HG03571 (cell line): Measurements from ENCODE around the gene ZNF391.
"Not testable (repeated sequence)": the region's sequence is repeated elsewhere in the genome, so short reads cannot be mapped to it uniquely, and the experiment has no call there.

Experiments
- ATAC-seq: cut with Tn5 transposase; IDR thresholded peaks from one replicate; pipeline ENCODE4 v1.9.1; 2021; ENCODE audit not compliant: unreplicated experiment

Gene ZNF391

DNA sequence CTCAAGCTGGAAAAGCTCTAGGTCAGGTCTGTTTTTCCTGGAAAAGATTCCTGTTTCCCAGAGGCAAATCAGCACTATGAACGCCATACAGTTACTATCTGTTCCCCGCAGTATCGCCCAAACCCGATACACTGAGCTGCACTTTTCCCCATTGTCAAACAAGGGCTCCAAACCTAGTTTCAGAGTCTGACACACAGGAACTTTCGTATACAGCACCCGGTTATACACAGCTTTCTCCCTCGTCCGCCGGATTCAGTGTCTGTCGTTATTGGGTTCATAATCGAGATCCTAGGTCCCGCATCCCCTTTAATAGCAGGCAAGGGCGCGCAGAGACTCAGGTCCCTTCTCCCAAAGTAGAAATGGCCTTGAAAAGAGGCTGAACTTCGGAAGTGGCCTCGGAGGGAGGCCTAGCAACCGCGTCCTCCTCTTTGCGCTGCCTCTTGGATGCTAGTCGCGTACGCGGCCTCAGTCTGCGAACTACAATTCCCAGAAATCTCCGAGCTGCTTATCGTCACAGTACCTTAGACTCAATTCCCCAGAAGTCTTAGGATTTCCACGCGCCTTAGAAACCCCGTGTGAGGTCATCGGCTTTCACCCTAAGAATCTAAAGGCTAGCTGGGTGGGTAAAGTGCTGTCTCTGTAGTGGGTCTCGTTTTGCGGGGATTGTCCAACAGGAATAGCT, 34.2 kb downstream of the ZNF391 start:
- ATAC-seq = no peak

DNA sequence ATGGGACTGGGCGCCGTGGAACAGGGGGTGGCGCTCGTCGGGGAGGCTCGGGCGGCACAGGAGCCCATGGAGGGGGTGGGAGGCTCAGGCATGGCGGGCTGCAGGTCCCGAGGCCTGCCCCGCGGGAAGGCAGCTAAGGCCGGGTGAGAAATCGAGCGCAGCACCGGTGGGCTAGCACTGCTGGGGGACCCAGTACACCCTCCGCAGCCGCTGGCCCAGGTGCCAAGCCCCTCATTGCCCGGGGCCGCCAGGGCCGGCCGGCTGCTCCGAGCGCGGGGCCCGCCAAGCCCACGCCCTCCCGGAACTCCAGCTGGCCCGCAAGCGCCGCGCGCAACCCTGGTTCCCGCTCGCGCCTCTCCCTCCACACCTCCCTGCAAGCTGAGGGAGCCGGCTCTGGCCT, 36.3 kb downstream of the ZNF391 start:
- not testable (repeated sequence) for ATAC-seq

DNA sequence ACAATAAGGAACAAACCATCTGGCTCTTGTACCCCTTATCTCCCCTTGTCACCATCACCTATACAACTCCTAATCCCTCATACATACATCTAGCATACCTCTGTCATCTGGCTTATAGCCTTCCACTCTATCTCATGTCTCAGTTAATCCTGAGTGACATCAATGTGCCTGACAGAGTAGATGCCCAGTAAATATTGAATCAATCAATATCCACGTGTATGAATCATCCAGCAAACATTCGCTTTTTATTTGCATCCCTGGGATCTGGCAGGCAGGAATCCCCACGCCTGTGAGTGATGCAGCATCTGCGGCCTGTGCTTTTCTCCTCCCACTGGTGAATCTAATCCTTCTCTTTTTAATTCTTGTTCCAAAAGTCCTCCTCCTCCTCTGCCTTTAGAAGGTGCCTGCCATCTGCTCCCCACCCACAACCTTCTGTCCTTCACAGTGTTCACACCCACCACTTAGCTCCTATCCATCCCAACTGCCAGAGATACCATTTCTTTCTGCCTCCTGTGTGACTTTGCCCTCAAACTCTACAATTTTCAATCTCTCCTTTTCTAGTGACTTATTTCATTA, 37.6 kb downstream of the ZNF391 start:
- ATAC-seq = no peak

GRCh38 chr6:27428502-27428901, 39.9 kb downstream of the ZNF391 start:
- ATAC-seq = no peak

- ATAC-seq = no peak
Observed at GRCh38 chr6:27428966-27429365, 40.4 kb downstream of the ZNF391 start.

DNA sequence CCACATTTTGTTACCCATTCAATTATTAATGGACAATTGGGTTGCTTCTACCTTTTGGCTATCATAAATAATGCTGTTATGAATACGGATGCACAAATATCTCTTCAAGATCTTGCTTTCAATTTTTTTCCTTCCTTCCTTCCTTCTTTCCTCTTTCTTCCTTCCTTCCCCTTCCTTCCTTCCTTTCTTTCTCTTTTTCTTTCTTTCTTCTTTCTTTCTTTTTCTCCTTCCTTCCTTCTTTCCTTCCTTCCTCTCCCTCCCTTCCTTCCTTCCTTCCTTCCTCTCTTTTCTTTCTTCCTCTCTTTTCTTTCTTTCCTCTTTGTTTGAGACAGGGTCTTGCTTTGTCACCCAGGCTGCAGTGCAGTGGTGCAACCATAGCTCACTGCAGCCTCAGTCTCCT, 45.2 kb downstream of the ZNF391 start:
- ATAC-seq = no peak

GRCh38 chr6:27439371-27439770, 50.8 kb downstream of the ZNF391 start:
- ATAC-seq = no peak

GRCh38 chr6:27441001-27441400, 52.4 kb downstream of the ZNF391 start:
- no peak for ATAC-seq

- ATAC-seq = no peak
Observed at GRCh38 chr6:27442932-27443331, 54.4 kb downstream of the ZNF391 start.

- ATAC-seq = no peak
Observed at GRCh38 chr6:27448456-27448855, 59.9 kb downstream of the ZNF391 start.

DNA sequence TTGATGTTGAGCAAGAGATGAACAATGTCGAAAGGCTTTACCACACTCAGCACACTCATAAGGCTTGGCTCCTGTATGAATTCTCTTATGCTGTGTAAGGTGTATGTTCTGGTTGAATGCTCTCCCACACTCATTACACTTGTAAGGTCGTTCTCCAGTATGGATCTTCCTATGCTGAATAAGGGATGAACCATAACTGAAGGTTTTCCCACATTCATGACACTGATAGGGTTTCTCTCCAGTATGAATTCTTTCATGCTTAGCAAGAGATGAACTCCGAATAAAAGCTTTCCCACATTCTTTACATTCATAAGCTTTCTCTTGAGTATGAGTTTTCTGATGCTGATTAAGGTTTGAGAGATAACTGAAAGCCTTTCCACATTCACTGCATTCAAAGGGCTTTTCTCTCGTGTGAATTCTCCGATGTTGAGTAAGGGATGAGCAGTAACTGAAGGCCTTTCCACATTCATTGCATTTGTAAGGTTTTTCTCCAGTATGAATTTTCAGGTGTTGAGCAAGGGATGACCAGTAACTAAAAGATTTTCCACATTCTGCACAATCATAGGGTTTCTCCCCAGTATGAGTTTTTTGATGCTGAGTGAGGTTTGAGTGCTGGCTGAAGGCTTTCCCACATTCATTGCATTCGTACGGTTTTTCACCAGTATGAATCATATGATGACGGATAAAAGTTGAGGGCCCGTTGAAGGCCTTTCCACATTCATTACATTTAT, 63.3 kb downstream of the ZNF391 start:
- ATAC-seq = no peak

- ATAC-seq = no peak
Observed at GRCh38 chr6:27452496-27452897, 63.9 kb downstream of the ZNF391 start.
